ENCODE results near the gene SLC16A4.

The SLC16A4 gene

DNA sequence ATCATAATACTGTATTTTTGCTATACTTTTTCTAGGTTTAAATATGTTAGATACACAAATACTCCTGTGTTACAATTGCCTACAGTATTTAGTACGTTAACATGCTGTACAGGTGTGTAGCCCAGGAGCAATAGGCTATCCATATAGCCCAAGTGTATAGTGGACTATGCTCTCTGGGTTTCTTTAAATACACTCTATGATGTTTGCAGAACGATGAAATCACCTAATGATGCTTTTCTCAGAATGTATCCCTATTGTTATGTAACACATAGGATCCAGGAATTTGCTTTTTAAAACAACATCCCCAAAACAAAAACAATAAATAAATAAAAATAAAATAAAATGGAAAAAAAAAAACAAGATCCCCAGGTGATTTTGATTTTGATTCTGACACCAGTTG lies 69.8 kb downstream of the SLC16A4 start:
- no peak for DNase-seq

DNA sequence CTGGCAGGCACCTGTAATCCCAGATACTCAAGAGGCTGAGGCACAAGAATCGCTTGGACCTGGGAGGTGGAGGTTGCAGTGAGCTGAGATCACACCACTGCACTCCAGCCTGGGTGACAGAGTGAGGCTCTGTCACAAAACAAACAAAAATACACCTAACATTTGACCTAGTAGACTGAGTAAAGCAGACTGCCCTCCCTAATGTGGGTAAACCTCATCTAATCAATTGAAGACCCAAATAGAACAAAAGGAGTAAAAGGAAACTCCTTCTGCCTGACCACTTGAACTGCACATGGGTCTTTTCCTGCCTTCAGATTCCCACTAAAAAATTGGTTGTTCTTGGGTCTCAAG lies 70.7 kb downstream of the SLC16A4 start:
- DNase-seq, result no peak

DNA sequence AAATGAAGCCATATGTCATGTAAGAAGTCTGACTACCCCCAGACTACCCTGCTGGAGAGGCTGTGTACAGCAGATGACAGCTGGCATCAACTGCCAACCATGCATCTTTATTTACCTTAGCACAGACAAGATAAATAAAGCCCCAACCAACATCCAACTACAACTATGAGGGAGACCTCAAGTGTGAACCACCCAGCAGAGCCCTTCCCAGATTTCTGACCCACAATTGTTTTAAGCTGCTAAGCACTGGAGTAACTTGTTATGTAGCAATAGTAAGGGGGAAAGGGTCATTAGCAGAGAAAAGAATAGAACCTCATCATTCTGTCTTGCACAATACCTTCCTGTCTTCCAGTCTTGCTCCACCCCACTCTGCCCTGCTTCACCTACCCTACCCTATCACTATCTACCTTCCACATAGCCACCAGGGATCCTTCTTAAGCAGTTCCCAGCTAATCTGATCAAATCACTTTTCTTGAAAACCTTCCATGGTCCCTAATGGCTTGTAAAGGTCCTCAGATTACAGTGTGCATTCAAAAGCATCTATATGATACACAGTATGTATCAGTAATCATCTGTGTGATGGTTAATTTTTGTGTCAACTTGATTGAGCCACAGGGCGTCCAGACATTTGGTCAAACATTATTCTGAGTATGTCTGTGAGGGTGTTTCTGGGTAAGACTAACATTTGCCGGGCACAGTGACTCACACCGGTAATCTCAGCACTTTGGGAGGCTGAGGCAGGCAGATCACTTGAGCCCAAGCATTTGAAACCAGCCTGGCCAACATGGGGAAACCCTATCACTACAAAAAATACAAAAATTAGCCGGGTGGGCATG lies 71.3 kb downstream of the SLC16A4 start:
- DNase-seq, result no peak

DNA sequence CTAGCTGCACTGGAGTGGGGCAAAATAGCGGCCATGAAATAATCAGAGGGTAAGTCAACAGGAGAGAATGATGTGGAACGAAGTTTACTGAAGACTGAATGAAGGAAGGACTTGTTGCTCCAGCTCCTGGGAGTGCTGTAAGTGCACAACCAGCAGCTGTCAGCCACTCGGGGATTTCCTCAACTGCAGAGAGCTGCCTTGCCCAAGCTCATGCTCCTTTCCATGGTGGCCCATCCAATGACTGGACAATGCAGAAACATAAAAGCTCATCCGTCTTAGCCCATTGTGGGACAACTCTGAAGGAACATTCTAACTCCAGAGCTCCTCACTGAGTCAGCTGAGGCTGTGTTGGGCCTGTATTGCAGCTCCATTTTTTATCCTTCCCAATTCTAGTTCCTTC lies 72.8 kb downstream of the SLC16A4 start:
- DNase-seq, result no peak

DNA sequence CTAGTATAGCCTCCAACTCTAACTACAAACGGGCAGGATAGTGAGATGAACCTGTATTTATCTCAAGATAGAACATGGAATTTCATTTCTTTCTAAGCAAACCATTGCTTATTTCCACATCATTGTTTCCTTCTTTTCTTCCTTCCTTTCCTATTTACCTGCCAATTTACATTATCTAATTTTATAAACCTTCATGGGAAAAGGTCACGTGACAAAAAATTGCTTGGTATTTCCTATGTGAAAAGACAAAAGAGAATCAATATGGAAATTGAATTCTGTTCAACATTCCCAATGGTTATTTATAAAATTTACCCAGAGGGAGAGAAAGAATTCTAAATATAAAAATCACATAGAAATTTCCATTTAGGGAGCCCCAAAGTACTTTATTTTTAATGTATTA lies 74.1 kb downstream of the SLC16A4 start:
- DNase-seq, result no peak
